HG03045 (cell line): ENCODE results near the gene CCL26.
"Not testable (repeated sequence)": the region's sequence is repeated elsewhere in the genome, so short reads cannot be mapped to it uniquely, and the experiment has no call there.

ENCODE experiments used
- ATAC-seq: cut with Tn5 transposase; IDR thresholded peaks from one replicate; pipeline ENCODE4 v1.9.1; 2021; ENCODE audit warnings: mild to moderate bottlenecking, moderate library complexity; ENCODE audit not compliant: unreplicated experiment

The CCL26 gene

GRCh38 chr7:75739796-75740672 lies 32.0 kb downstream of the CCL26 start:
- no peak for ATAC-seq

DNA sequence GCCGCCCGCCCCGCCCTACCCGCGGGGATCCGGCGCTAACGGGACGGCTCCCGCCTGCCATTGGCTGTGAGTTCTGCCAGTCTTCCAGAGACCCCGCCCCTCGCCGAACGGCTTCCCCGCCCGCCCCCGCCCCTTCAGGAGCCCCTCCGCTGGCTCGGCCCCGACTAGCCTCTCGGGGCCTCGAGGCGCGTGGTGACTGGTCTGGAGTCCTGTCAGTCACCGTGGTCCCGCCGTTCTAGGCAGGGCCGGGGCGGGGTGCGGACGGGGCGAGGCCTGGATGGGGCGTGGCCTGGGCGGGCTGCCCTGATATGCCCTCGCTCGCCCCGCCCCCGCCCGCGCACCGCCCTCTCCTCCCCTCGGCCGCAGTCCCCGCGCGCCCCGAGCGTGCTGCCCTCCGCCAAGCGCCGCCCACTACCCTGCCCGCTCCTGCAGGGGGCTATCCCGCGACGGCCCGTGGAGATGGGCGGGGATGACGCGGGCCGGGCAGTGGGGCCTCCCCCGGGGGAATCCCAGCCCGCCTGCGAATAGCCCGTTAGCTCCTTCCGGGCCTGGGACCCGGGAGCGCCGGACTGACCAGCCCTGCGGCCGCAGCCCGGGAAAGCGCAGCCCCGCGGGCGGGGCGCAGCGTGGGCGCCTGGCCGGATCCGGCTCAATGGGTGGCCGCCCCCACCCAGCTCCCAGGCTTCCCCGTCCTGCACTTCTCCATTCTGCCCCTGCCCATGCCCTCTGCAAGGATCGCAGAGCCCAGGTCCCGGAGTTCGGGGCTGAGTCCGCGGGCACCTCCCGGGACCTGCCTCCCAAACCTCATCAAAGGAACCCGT lies 32.8 kb downstream of the CCL26 start:
- ATAC-seq = peak; percentile 91

GRCh38 chr7:75738604-75738974 lies 33.4 kb downstream of the CCL26 start, which contains the start of gene HIP1:
Gene HIP1 (minus strand): TSS chr7:75738941. CDS start chr7:75738920, 21 bp downstream.
- ATAC-seq = no peak

DNA sequence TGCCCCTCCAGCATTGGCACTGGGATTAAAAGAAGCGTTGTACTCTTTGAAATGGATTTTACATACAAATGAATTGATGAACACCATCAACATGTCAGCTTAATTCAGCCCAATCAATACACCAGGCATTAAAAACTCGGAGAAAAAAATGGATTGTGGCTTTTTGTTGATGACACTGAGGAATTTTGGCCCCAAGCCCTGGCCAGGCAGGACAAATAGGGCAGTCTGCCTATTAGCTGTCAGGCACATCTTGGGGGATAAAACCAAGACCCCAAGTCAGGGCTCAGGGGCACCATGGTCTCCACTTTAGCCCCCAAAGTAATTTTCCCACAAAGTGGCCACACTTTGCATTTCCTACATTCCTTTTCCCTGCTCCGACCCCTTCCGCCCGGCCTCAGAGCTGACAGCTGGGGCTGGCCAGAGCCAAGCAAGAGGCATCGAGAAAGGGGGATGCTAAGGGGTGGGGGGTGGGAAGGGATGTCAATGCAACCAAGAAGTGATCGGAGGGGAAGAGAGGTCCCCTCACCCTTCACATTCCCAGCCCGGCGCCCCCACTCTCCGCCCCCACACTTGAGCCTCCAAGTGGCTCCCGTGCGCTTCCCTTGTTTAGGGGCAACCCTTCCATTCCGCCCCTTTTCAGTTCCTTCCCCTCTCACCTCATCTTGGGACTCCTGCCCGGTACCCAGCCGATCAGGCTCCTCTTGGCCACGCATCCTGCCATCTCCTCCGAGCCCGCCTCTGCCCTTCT lies 34.0 kb downstream of the CCL26 start:
- ATAC-seq = no peak

- no peak for ATAC-seq
These were observed 36.2 kb downstream of the CCL26 start for GRCh38 chr7:75735581-75736350.

DNA sequence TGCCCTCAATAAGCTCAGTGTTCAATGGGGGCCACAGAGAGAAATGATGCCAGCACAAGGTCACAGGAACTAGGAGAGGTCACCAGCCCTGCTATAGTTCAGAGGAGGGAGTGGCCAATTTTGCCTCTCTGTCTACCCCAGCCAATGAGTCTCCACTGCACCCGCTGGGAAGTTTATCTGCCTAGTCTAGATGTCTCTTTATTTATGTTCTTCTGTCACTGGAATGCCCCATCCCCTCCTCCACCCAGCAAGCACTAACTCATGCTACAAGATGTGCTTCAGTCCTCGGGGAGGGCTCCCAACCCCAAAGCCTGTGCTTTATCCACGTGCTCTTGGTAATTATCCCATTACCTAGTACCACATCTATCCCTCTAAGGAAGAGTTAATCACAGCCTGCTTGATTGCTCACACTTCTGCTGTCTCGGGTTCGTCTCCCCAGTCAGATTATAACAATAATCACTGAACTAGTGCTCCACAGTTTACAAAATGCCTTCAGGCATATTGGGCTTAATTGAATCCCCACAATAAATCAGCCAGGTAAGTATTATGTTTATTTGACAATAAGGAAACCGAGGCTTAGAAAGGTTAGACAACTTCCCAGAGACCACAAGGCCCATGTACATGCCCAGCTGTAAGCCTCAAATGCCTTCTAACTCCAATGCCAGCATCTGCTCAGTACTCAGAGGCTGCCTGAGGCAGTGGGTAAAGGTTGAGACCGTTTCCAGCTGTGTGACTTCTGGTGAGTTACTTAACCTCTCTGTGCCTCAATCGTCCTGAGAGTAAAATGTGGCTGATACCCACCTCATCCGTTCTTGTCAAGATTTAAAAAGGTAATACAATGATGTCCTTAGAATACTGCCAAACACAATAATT lies 37.2 kb downstream of the CCL26 start:
- no peak for ATAC-seq

- ATAC-seq = no peak
These were observed 39.0 kb downstream of the CCL26 start for GRCh38 chr7:75732764-75733630.

- no peak for ATAC-seq
These were observed 39.9 kb downstream of the CCL26 start for GRCh38 chr7:75732016-75732521.

- ATAC-seq = no peak
These were observed 42.1 kb downstream of the CCL26 start for GRCh38 chr7:75729851-75730274.

GRCh38 chr7:75727881-75728593 lies 44.0 kb downstream of the CCL26 start:
- ATAC-seq = no peak

DNA sequence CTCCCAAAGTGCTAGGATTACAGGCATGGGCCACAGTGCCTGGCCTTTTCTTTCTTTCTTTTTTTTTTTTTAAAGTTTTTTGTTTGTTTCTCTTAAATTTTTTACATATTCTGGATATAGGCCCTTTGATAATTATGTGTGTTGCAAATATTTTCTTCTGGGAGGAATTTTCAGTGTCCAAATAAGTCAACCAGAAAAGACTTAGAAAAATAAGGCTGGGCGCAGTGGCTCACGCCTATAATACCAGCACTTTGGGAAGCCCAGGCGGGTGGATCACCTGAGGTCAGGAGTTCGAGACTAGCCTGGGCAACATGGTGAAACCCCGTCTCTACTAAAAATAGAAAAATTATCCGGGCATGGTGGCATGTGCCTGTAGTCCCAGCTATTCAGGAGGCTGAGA lies 44.7 kb downstream of the CCL26 start:
- ATAC-seq = not testable (repeated sequence)

GRCh38 chr7:75725306-75725705 lies 46.7 kb downstream of the CCL26 start:
- no peak for ATAC-seq

DNA sequence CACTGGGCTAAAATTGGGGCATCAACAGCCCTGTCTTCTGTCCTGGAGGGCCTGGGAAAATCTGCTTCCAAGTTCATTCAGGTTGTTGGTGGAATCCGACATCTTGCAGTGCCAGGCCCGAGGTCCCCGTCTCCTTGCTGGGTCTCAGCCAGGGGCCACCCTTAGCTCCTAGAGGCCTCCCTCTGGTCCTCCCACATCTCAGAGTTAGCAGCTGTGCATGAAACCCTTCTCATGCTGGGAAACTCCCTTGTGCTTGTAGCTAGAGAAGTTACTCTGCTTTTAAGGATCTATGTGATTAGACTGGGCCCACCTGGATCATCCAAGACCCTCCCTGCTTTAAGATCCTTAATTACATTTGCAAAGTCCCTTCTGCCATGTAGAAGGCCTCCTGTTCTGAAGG lies 48.6 kb downstream of the CCL26 start:
- ATAC-seq = no peak

GRCh38 chr7:75722373-75722772 lies 49.6 kb downstream of the CCL26 start:
- ATAC-seq = no peak

- ATAC-seq = not testable (repeated sequence)
These were observed 50.1 kb downstream of the CCL26 start for GRCh38 chr7:75721922-75722321.

- ATAC-seq = no peak
These were observed 50.6 kb downstream of the CCL26 start for GRCh38 chr7:75721426-75721825.

DNA sequence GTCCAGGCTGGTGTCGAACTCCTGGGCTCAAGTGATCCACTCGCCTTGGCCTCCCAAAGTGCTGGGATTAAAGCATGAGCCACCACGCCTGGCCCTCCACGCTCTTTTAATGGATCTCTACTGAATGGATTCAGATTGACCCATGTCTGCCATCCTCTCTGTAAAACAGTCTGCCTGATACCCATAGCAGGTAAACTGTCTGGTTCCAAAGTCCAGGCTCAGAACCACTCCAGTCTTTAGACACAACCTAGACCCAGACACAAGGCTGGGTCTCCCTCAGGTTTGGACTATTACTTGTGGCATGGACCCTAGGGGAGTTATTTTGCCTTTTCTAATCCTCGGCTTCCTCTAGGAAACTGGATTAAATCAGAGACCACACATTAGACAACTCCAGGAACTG lies 52.4 kb downstream of the CCL26 start:
- ATAC-seq = no peak
